GM11168 (cell line): ENCODE measurements around the gene PRICKLE3.
"Not testable (repeated sequence)": the region's sequence is repeated elsewhere in the genome, so short reads cannot be mapped to it uniquely, and the experiment has no call there.

Experiments
- in situ Hi-C: fragments of 300-500 bp; cut with MboI; formaldehyde crosslinking; loops from one replicate; pipeline ENCODE4 v1.12.0; 2022; ENCODE audit warnings: low sequenced_read_pairs; ENCODE audit not compliant: unreplicated experiment

Gene PRICKLE3

GRCh38 chrX:49129427-49129826 lies 56.7 kb downstream of the PRICKLE3 start:
- in situ Hi-C loops = no loop called here

GRCh38 chrX:49127742-49128258 lies 58.4 kb downstream of the PRICKLE3 start:
- in situ Hi-C loops = not testable (repeated sequence)
